ENCODE data around the gene RNF26. TPM values are rescaled to one million over a fixed set of nuclear protein-coding genes. Genes with fewer than 3 reads are reported as not detected.

RNF26 gene
- polyA plus RNA-seq (2013, experiment 1 of 2): 79.3 TPM
- polyA plus RNA-seq (2013, experiment 2 of 2): 79.8 TPM

DNA sequence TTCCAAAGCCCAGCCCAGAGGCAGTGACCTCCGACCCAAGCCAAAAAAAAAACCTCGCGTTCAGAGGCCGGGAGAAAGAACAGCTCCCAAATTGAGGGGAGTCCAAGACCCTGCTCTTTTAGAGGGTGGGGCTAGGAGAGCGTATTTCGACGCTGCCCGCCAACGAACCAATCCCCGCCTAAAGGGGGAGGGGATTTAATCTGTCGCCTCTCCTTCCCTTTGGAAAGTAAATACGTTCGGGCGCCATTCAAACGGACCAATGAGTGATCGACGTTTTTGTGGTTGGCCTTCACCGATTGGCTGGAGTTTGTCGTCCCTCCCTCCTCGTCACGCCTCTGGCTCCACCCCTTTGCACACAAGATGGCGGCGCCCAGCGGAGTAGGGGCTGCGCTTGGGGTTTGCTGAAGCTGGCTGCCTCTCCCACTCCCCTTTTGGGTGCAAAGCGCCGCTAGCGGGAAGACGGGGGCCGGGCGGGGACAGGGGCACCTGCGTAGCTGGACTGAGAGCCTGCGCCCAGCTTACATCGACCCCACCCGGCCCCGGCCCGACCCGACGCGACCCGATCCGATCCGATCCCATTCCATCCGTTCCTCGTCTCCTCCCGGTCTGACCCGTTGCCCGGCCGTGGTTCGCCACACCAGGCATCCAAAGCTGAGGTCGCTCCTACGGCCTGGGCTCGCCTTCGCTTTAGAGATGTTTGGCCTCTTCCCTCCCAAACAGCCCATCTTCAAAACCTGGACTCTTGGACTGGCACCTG lies at the start of gene RNF26:
Gene RNF26 (plus strand): TSS at position 354 of the 757 bp plus-strand sequence. CDS start 596 bp downstream, outside the sequence.
- H4K8ac ChIP-seq (ENCODE audit: low read depth, low read length): peak within 1 kb of the TSS; percentile 78
- H3K9me3 ChIP-seq (replicated peaks in 1 of 2; ENCODE audit: control insufficient read depth in 2 of 2, insufficient read depth in 1 of 2, low read depth in 1 of 2, low read length in 2 of 2): no peaks in the 10 kb centered on the region
- H3K27ac ChIP-seq (replicated peaks; ENCODE audit: low read length): peak within 1 kb of the TSS; percentile 80
- H2BK120ac ChIP-seq (ENCODE audit: low read depth, low read length): no peak within 1 kb of the TSS
- H3K4ac ChIP-seq (ENCODE audit: low read length): peak within 1 kb of the TSS; percentile 80
- peak within 1 kb of the TSS; percentile 88 for H2BK5ac ChIP-seq (ENCODE audit: low read length)
- no peak within 1 kb of the TSS for H3K14ac ChIP-seq (ENCODE audit: low read length)
- H2AFZ ChIP-seq (ENCODE audit: low read length): peak within 1 kb of the TSS; percentile 84
- H3K18ac ChIP-seq (ENCODE audit: low read length): peak within 1 kb of the TSS; percentile 92
- H3K9ac ChIP-seq (ENCODE audit: low read depth, low read length, poor library complexity): peak within 1 kb of the TSS; percentile 97
- no peak within 1 kb of the TSS for H4K91ac ChIP-seq (ENCODE audit: low read depth, low read length, poor library complexity)
- H3K4me2 ChIP-seq (ENCODE audit: insufficient read depth, low read length, poor library complexity, severe bottlenecking): peak within 1 kb of the TSS; percentile 68
- peak within 1 kb of the TSS; percentile 78 for H2AK5ac ChIP-seq (ENCODE audit: low read depth, low read length)
- H3K4me3 ChIP-seq (ENCODE audit: low read length in 2 of 2): peak within 1 kb of the TSS; percentile 86 to 98
- H2BK15ac ChIP-seq (ENCODE audit: low read length): peak within 1 kb of the TSS; percentile 40
- DNase-seq (ENCODE audit: low spot score): peak; percentile 99
- H3K79me1 ChIP-seq (ENCODE audit: low read depth, low read length): peaks cover 20% of the 10 kb centered on the region
- H2BK12ac ChIP-seq (ENCODE audit: low read length): peak within 1 kb of the TSS; percentile 44
- H3K23ac ChIP-seq (ENCODE audit: low read depth, low read length, poor library complexity): peak within 1 kb of the TSS; percentile 70
- H3K36me3 ChIP-seq (replicated peaks in 1 of 2; ENCODE audit: control insufficient read depth in 2 of 2, insufficient read depth in 2 of 2, low read length in 2 of 2): peaks cover 16% of the 10 kb centered on the region in 2 donors
- H3K27me3 ChIP-seq (ENCODE audit: control insufficient read depth in 3 of 3, insufficient read depth in 3 of 3, low read depth in 1 of 3, low read length in 3 of 3): peaks cover 1 to 4% (median 3%) of the 10 kb centered on the region in 3 experiments
- peaks cover 24 to 42% of the 10 kb centered on the region in 2 donors for H3K4me1 ChIP-seq (ENCODE audit: control insufficient read depth in 2 of 2, insufficient read depth in 1 of 2, low read depth in 1 of 2, low read length in 2 of 2)
- WGBS, 2 donors (ENCODE audit: extremely low coverage in 2 of 2, insufficient read length in 2 of 2, insufficient replicate concordance in 1 of 2): no CpG with 5 or more reads among the region's 54 CpGs

DNA sequence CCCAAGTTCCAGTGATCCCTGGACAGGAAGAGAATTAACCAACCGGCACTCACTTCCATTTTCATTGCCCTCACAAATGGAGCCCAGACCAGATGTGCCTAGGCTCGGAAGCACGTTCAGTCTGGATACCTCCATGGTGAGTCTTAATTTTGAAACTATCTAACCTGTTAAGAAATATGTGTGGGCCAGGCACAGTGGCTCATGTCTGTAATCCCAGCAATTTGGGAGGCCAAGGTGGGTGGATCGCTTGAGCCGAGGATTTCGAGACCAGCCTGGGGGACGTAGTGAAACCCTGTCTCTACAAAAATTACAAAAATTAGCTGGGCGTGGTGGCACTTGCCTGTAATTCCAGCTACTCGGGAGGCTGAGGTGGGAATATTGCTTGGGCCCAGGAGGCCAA lies 48.9 kb upstream of the RNF26 start:
- Histone ChIP-seq H2BK15ac (ENCODE audit: low read length) (no peak overlapping the region), H4K91ac (ENCODE audit: low read depth, low read length, poor library complexity) (no peak overlapping the region), H3K9me3 (replicated peaks in 1 of 2; ENCODE audit: control insufficient read depth in 2 of 2, insufficient read depth in 1 of 2, low read depth in 1 of 2, low read length in 2 of 2) (peaks cover 0 to 8% of the 10 kb centered on the region in 2 donors), H3K23ac (ENCODE audit: low read depth, low read length, poor library complexity) (no peak overlapping the region), H2AK5ac (ENCODE audit: low read depth, low read length) (no peak overlapping the region), H3K4me1 (ENCODE audit: control insufficient read depth in 2 of 2, insufficient read depth in 1 of 2, low read depth in 1 of 2, low read length in 2 of 2) (no peaks in the 10 kb centered on the region), H2BK5ac (ENCODE audit: low read length) (no peak overlapping the region), H2BK12ac (ENCODE audit: low read length) (no peak overlapping the region), H2AFZ (ENCODE audit: low read length) (no peak overlapping the region), H3K9ac (ENCODE audit: low read depth, low read length, poor library complexity) (no peak overlapping the region), H3K18ac (ENCODE audit: low read length) (no peak overlapping the region), H3K4me2 (ENCODE audit: insufficient read depth, low read length, poor library complexity, severe bottlenecking) (no peak overlapping the region), H3K4me3 (ENCODE audit: low read length in 2 of 2) (no peak overlapping the region), H3K27me3 (ENCODE audit: control insufficient read depth in 3 of 3, insufficient read depth in 3 of 3, low read depth in 1 of 3, low read length in 3 of 3) (no peaks in the 10 kb centered on the region), H3K79me1 (ENCODE audit: low read depth, low read length) (peaks cover 3% of the 10 kb centered on the region), H4K8ac (ENCODE audit: low read depth, low read length) (no peak overlapping the region), H3K14ac (ENCODE audit: low read length) (no peak overlapping the region), H3K4ac (ENCODE audit: low read length) (no peak overlapping the region), H3K36me3 (replicated peaks in 1 of 2; ENCODE audit: control insufficient read depth in 2 of 2, insufficient read depth in 2 of 2, low read length in 2 of 2) (peaks cover 11 to 67% of the 10 kb centered on the region in 2 donors), H3K27ac (replicated peaks; ENCODE audit: low read length) (no peak overlapping the region), H2BK120ac (ENCODE audit: low read depth, low read length) (no peak overlapping the region)
- no CpG with 5 or more reads among the region's 9 CpGs for WGBS, 2 donors (ENCODE audit: extremely low coverage in 2 of 2, insufficient read length in 2 of 2, insufficient replicate concordance in 1 of 2)
- DNase-seq (ENCODE audit: low spot score): no peak

DNA sequence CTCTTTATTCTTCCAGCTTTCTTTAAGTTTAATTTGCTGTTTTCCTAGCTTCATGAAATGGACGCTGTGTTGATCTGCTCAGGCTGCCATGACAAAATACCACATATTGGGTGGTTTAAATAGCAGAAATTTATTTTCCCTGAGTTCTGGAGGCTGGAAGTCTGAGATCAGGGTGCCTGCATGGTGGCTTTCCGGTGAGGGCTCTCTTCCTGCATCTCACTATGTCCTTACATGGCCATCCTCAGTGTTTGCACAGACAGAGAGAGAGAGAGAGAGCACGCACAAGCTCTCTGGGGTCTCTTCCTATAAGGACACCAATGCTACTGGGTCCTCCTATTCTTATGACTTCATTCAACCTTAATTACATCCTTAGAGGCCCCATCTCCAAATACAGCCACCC lies 46.1 kb upstream of the RNF26 start:
- no peak for DNase-seq (ENCODE audit: low spot score)
- Histone ChIP-seq H3K4ac (ENCODE audit: low read length) (no peak overlapping the region), H2BK5ac (ENCODE audit: low read length) (no peak overlapping the region), H3K14ac (ENCODE audit: low read length) (no peak overlapping the region), H3K79me1 (ENCODE audit: low read depth, low read length) (no peaks in the 10 kb centered on the region), H3K27ac (replicated peaks; ENCODE audit: low read length) (no peak overlapping the region), H3K4me3 (ENCODE audit: low read length in 2 of 2) (no peak overlapping the region), H3K9ac (ENCODE audit: low read depth, low read length, poor library complexity) (no peak overlapping the region), H3K4me2 (ENCODE audit: insufficient read depth, low read length, poor library complexity, severe bottlenecking) (no peak overlapping the region), H4K91ac (ENCODE audit: low read depth, low read length, poor library complexity) (no peak overlapping the region), H2BK120ac (ENCODE audit: low read depth, low read length) (no peak overlapping the region), H3K36me3 (replicated peaks in 1 of 2; ENCODE audit: control insufficient read depth in 2 of 2, insufficient read depth in 2 of 2, low read length in 2 of 2) (peaks cover 11 to 72% of the 10 kb centered on the region in 2 donors), H3K27me3 (ENCODE audit: control insufficient read depth in 3 of 3, insufficient read depth in 3 of 3, low read depth in 1 of 3, low read length in 3 of 3) (peaks cover 0 to 3% (median 0%) of the 10 kb centered on the region in 3 experiments), H4K8ac (ENCODE audit: low read depth, low read length) (no peak overlapping the region), H3K23ac (ENCODE audit: low read depth, low read length, poor library complexity) (no peak overlapping the region), H3K18ac (ENCODE audit: low read length) (no peak overlapping the region), H2AFZ (ENCODE audit: low read length) (no peak overlapping the region), H2AK5ac (ENCODE audit: low read depth, low read length) (no peak overlapping the region), H2BK12ac (ENCODE audit: low read length) (no peak overlapping the region), H2BK15ac (ENCODE audit: low read length) (no peak overlapping the region), H3K9me3 (replicated peaks in 1 of 2; ENCODE audit: control insufficient read depth in 2 of 2, insufficient read depth in 1 of 2, low read depth in 1 of 2, low read length in 2 of 2) (peaks cover 7 to 18% of the 10 kb centered on the region in 2 donors), H3K4me1 (ENCODE audit: control insufficient read depth in 2 of 2, insufficient read depth in 1 of 2, low read depth in 1 of 2, low read length in 2 of 2) (no peaks in the 10 kb centered on the region)
- WGBS, 2 donors (ENCODE audit: extremely low coverage in 2 of 2, insufficient read length in 2 of 2, insufficient replicate concordance in 1 of 2): no CpG with 5 or more reads among the region's 3 CpGs

DNA sequence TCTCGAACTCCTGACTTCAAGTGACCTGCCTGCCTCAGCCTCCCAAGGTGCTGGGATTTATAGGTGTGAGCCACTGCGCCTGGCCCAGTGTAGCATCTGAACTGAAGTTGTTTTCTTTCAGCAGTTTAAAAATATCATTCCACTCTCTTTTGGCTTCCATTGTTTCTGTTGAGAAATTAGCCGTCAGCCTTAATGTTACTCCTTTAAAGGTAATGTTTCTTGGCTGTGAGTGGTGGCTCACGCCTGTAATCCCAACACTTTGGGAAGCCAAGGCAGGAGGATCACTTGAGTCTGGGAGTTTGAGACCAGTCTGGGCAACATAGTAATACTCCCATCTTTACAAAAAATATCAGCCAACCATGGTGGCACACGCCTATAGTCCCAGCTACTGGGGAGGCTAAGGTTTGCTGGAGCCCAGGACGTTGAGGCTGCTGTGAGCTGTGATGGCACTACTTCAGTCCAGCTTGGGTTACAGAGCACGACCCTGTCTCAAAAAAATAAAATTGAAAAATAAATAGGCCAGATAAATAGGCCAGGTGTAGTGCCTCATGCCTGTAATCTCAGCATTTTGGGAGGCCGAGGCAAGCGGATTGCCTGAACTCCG lies 43.3 kb upstream of the RNF26 start:
- peaks cover 1% of the 10 kb centered on the region for H3K79me1 ChIP-seq (ENCODE audit: low read depth, low read length)
- H3K4ac ChIP-seq (ENCODE audit: low read length): no peak overlapping the region
- no peak for DNase-seq (ENCODE audit: low spot score)
- no peak overlapping the region for H4K91ac ChIP-seq (ENCODE audit: low read depth, low read length, poor library complexity)
- peaks cover 0 to 3% (median 0%) of the 10 kb centered on the region in 3 experiments for H3K27me3 ChIP-seq (ENCODE audit: control insufficient read depth in 3 of 3, insufficient read depth in 3 of 3, low read depth in 1 of 3, low read length in 3 of 3)
- no peak overlapping the region for H2AFZ ChIP-seq (ENCODE audit: low read length)
- no peak overlapping the region for H3K4me2 ChIP-seq (ENCODE audit: insufficient read depth, low read length, poor library complexity, severe bottlenecking)
- H2BK5ac ChIP-seq (ENCODE audit: low read length): no peak overlapping the region
- no peak overlapping the region for H3K4me3 ChIP-seq (ENCODE audit: low read length in 2 of 2)
- H2BK120ac ChIP-seq (ENCODE audit: low read depth, low read length): no peak overlapping the region
- H3K36me3 ChIP-seq (replicated peaks in 1 of 2; ENCODE audit: control insufficient read depth in 2 of 2, insufficient read depth in 2 of 2, low read length in 2 of 2): peaks cover 7 to 68% of the 10 kb centered on the region in 2 donors
- H2BK15ac ChIP-seq (ENCODE audit: low read length): no peak overlapping the region
- no peak overlapping the region for H3K23ac ChIP-seq (ENCODE audit: low read depth, low read length, poor library complexity)
- H3K4me1 ChIP-seq (ENCODE audit: control insufficient read depth in 2 of 2, insufficient read depth in 1 of 2, low read depth in 1 of 2, low read length in 2 of 2): no peaks in the 10 kb centered on the region
- no peak overlapping the region for H4K8ac ChIP-seq (ENCODE audit: low read depth, low read length)
- no peak overlapping the region for H2BK12ac ChIP-seq (ENCODE audit: low read length)
- no peak overlapping the region for H3K27ac ChIP-seq (replicated peaks; ENCODE audit: low read length)
- no peak overlapping the region for H3K18ac ChIP-seq (ENCODE audit: low read length)
- no peak overlapping the region for H3K14ac ChIP-seq (ENCODE audit: low read length)
- no CpG with 5 or more reads among the region's 10 CpGs for WGBS, 2 donors (ENCODE audit: extremely low coverage in 2 of 2, insufficient read length in 2 of 2, insufficient replicate concordance in 1 of 2)
- H3K9me3 ChIP-seq (replicated peaks in 1 of 2; ENCODE audit: control insufficient read depth in 2 of 2, insufficient read depth in 1 of 2, low read depth in 1 of 2, low read length in 2 of 2): peaks cover 7 to 18% of the 10 kb centered on the region in 2 donors
- no peak overlapping the region for H2AK5ac ChIP-seq (ENCODE audit: low read depth, low read length)
- no peak overlapping the region for H3K9ac ChIP-seq (ENCODE audit: low read depth, low read length, poor library complexity)

All from neuronal stem cell (in vitro differentiated cells).